A673 (cell line): ENCODE measurements around the gene PLK3. TPM values are rescaled to one million over a fixed set of nuclear protein-coding genes. Genes with fewer than 3 reads are reported as not detected.

Experiments used
- Bru-seq: library from RNA; stranded (reverse); fragments of 400-500 nt; gene quantifications from one replicate; lab custom pipeline; 2021; lab: Mats Ljungman, UMichigan
- BruChase-seq, 2 experiments: library from RNA; stranded (reverse); fragments of 400-500 nt; gene quantifications; one replicate each; lab custom pipeline; 2021; lab: Mats Ljungman, UMichigan
- BruUV-seq: library from RNA; stranded (reverse); fragments of 400-500 nt; replicated peaks from 2 replicates; lab custom pipeline; 2021; lab: Mats Ljungman, UMichigan
- CTCF ChIA-PET: fragments of 300-600 bp; sonication (Branson Sonifier 250); formaldehyde crosslinking; loops from one replicate; lab custom pipeline; 2022; ENCODE audit warnings: antibody characterized with exemption; lab: Charles Lee
- POLR2A ChIA-PET: fragments of 300-600 bp; sonication (Branson Sonifier 250); formaldehyde crosslinking; loops from one replicate; lab custom pipeline; 2022; ENCODE audit warnings: antibody characterized with exemption; ENCODE audit not compliant: low non-redundant PET; lab: Charles Lee
- DNase-seq: peaks from one replicate; pipeline ENCODE4 v3.0.0-alpha.2; 2015; ENCODE audit warnings: low spot score
- H3K27ac ChIP-seq: fragments of 200-600 bp; sonication (generic); 2 replicates; pipeline ENCODE4 v1.5.1; 2016; ENCODE audit warnings: mixed run types, low read depth, mild to moderate bottlenecking, mixed read lengths, antibody characterized with exemption, low read length; ENCODE audit not compliant: poor library complexity, severe bottlenecking
- H3K27me3 ChIP-seq: fragments of 200-600 bp; sonication (generic); replicated peaks from 2 replicates; pipeline ENCODE4 v1.6.1; 2017; ENCODE audit warnings: mixed run types, low read depth, mild to moderate bottlenecking, mixed read lengths, antibody characterized with exemption, low read length; ENCODE audit not compliant: insufficient read depth, poor library complexity
- H3K36me3 ChIP-seq: fragments of 200-600 bp; sonication (generic); 2 replicates; pipeline ENCODE4 v1.6.1; 2016; ENCODE audit warnings: mixed run types, mild to moderate bottlenecking, mixed read lengths, antibody characterized with exemption, low read length; ENCODE audit not compliant: insufficient read depth, poor library complexity, severe bottlenecking
- H3K4me1 ChIP-seq: fragments of 200-600 bp; sonication (generic); 2 replicates; pipeline ENCODE4 v1.6.1; 2017; ENCODE audit warnings: mixed run types, mild to moderate bottlenecking, mixed read lengths, antibody characterized with exemption, low read length; ENCODE audit not compliant: insufficient read depth, poor library complexity, severe bottlenecking
- H3K4me3 ChIP-seq: fragments of 200-600 bp; sonication (generic); 2 replicates; pipeline ENCODE4 v1.5.1; 2016; ENCODE audit warnings: low read depth, mixed run types, mild to moderate bottlenecking, mixed read lengths, low read length; ENCODE audit not compliant: poor library complexity, severe bottlenecking
- H3K9me3 ChIP-seq: fragments of 200-600 bp; sonication (generic); 2 replicates; pipeline ENCODE4 v1.6.1; 2016; ENCODE audit warnings: mixed run types, low read depth, mild to moderate bottlenecking, mixed read lengths, antibody characterized with exemption, low read length; ENCODE audit not compliant: poor library complexity, severe bottlenecking
- CTCF ChIP-seq: fragments of 300-800, 200-600 bp; sonication (generic); conservative IDR thresholded peaks from 2 replicates; pipeline ENCODE4 v1.5.1; 2017; ENCODE audit warnings: low read depth, mild to moderate bottlenecking, antibody characterized with exemption, low read length, moderate library complexity, mixed read lengths
- EZH2 ChIP-seq: fragments of 200-600 bp; sonication (generic); IDR thresholded peaks from 2 replicates; pipeline ENCODE4 v1.6.1; 2017; ENCODE audit warnings: borderline replicate concordance, low read depth, mild to moderate bottlenecking, mixed read lengths, antibody characterized with exemption, low read length; ENCODE audit not compliant: poor library complexity, severe bottlenecking
- intact Hi-C: fragments of 100-400 bp; cut with micrococcal nuclease; formaldehyde crosslinking; loops from one replicate; pipeline ENCODE4 v1.10.0; 2022; ENCODE audit not compliant: unreplicated experiment
- long read RNA-seq: library from polyadenylated mRNA; stranded (forward); transcript quantifications from one replicate; pipeline ENCODE4 v2.0.0, GENCODE V29; 2022
- total RNA-seq: library from RNA; stranded (reverse); gene quantifications from 2 replicates; pipeline ENCODE4 v1.2.3, GENCODE V29; 2021

Gene PLK3
- total RNA-seq (10.8 and 15.6 TPM in 2 replicates), Bru-seq, nascent RNA (percentile 57 among the genes with signal in this experiment), BruChase-seq, experiment 1, labeled RNA remaining after a 2-hour chase (percentile 57 among the genes with signal in this experiment), BruChase-seq, experiment 2, labeled RNA remaining after a 6-hour chase (percentile 59 among the genes with signal in this experiment)
- long read RNA-seq, transcript PLK3-201 (15 exons, 2,492 nt) = major isoform, 7 of 13 reads
- long read RNA-seq, partial matches to known transcripts = 1 of 13 reads
- long read RNA-seq, other reads (novel, unspliced or antisense) = 4 of 13 reads

- intact Hi-C loops = loop anchor here (10.0 kb wide), 1 partner anchor 505 kb away; no protein-coding TSS in a partner anchor
- H3K27ac ChIP-seq = peak within 1 kb of the TSS; percentile 91
- CTCF ChIA-PET = interaction anchor here (0.6 to 1.0 kb wide), 6 partner anchors 13 to 503 kb away, joined by 3 to 4 read pairs (median 3); no protein-coding TSS in a partner anchor
- peak within 1 kb of the TSS; percentile 71 for H3K4me3 ChIP-seq
- no peaks in the 10 kb centered on the region for H3K9me3 ChIP-seq
- no TSS peak for BruUV-seq
- peak; percentile 98 for DNase-seq
- no peaks in the 10 kb centered on the region for H3K27me3 ChIP-seq
- H3K36me3 ChIP-seq = peaks cover under 1% of the 10 kb centered on the region
- no peak for TF ChIP-seq EZH2
- TF ChIP-seq CTCF = peak; percentile 93
- POLR2A ChIA-PET = interaction anchor here (0.6 to 1.5 kb wide), 4 partner anchors 9 to 695 kb away, joined by 3 to 9 read pairs (median 5); partner anchors contain the start of gene BTBD19
- peaks cover 4% of the 10 kb centered on the region for H3K4me1 ChIP-seq
Measured at GRCh38 chr1:44799770-44800584, at the start of gene PLK3. Gene PLK3, plus strand, starts transcription at chr1:44800377. Its CDS starts 87 bp downstream, at chr1:44800464.

DNA sequence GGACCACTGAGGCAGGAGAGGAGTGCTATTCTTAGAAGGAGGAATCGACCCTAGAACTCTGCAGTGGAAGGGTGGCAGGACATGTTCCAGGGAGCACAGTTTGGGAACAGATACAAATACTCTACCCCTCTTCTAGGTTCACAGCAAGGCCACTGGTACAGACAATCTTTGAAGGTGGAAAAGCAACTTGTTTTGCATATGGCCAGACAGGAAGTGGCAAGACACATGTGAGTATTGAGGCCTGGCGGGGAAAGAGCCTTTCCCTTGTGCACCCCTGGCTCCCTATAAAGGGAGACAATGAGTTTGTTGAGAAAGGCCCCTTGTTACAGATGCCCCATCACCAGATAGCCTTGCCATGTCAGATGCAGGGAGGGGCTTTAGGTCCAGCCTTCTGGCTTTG is 42.8 kb upstream of the PLK3 start:
- BruUV-seq = no TSS peak
- no peaks in the 10 kb centered on the region for H3K27me3 ChIP-seq
- DNase-seq = no peak
- peaks cover 98% of the 10 kb centered on the region for H3K36me3 ChIP-seq
- H3K4me3 ChIP-seq = no peak overlapping the region
- CTCF ChIA-PET = no interaction called here
- POLR2A ChIA-PET = no interaction called here
- no peaks in the 10 kb centered on the region for H3K9me3 ChIP-seq
- TF ChIP-seq CTCF (no peak), EZH2 (no peak)
- H3K27ac ChIP-seq = no peak overlapping the region
- intact Hi-C loops = no loop called here
- no peaks in the 10 kb centered on the region for H3K4me1 ChIP-seq

- Histone ChIP-seq H3K4me3 (no peak overlapping the region), H3K27me3 (no peaks in the 10 kb centered on the region), H3K27ac (no peak overlapping the region), H3K9me3 (no peaks in the 10 kb centered on the region), H3K4me1 (no peaks in the 10 kb centered on the region), H3K36me3 (peaks cover 98% of the 10 kb centered on the region)
- POLR2A ChIA-PET = no interaction called here
- no peak for TF ChIP-seq CTCF
- no peak for TF ChIP-seq EZH2
- CTCF ChIA-PET = no interaction called here
- intact Hi-C loops = no loop called here
- no peak for DNase-seq
- BruUV-seq = no TSS peak
Measured at GRCh38 chr1:44759077-44759476, 41.1 kb upstream of the PLK3 start.
